Measurements from ENCODE around the gene MBD2.
"Not testable (repeated sequence)": the region's sequence is repeated elsewhere in the genome, so short reads cannot be mapped to it uniquely, and the experiment has no call there.

Gene MBD2, protein sequence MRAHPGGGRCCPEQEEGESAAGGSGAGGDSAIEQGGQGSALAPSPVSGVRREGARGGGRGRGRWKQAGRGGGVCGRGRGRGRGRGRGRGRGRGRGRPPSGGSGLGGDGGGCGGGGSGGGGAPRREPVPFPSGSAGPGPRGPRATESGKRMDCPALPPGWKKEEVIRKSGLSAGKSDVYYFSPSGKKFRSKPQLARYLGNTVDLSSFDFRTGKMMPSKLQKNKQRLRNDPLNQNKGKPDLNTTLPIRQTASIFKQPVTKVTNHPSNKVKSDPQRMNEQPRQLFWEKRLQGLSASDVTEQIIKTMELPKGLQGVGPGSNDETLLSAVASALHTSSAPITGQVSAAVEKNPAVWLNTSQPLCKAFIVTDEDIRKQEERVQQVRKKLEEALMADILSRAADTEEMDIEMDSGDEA

DNA sequence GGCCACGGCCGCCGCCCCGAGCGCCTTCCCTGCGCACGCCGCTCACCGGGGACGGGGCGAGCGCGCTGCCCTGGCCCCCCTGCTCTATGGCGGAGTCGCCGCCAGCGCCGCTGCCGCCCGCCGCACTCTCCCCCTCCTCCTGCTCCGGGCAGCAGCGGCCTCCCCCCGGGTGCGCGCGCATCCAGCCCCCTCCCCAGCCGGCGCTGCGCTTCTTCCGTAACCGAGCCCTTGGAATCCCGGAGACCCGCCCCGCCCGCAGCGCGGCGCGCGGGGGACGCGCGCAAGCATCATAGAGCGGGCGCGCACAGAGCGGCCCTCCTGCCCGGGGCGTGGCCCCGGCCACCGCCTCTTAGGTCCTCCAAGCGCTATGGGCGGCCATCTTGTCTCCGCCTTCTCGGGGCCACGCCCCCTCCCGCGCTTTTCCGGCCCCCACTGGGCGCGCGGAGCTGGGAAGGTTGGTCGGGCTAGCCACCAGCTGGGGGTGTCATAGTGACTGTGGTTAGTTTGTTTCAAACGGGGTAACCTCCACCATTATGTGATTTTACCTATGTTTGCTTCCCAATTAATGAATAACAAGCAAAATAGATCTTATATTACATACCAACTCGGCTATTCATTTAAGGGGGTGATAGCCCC lies at the start of gene MBD2:
Gene MBD2, minus strand, starts transcription at position 291 of the 636 bp plus-strand sequence. Its CDS starts 110 bp downstream, at position 181.
- DNase-seq: peak; percentile 95

DNA sequence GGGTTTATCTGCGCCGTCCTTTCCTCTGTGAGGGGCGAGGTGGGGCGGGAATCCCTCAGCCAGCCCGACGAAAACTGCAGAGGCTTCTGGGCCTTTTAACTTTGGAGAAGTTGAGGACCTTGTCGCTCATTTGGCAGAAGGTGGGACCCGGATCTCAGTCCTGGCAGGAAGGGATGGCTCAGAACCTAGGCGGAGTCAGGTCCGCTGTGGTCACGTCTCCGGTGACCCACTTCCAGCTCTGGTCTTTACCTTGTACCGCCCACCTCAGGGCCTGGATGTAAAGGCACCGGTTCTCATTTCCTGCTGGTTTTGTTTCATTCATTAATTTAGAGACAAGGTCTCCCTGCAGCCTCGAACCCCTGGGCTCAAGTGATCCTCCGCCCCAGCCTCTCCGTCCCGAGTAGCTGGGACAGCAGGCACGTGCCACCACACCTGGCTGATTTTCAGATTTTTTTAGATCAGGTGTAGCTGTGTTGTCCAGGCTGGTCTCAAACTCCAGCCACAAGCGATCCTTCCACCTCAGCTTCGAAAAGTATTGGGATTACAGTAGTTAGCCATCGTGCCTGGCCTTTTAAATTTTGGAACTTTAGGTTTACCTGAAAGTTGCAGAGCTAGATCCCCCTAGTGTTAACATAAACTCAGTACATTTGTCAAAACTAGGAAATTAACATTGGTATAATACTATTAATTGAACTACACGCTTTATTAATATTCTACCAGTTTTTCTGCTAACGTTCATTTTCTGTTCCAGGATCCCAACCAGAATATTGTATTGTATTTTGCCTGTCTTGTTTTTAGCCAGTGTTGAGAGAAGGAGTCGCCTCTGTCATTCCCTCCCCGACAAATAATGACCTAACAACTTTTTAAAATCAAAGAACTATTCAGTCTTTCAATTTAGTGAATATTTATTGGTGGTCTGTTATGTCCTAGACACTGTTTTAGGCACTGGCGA lies 45.7 kb upstream of the MBD2 start:
- DNase-seq: peak; percentile 46

DNA sequence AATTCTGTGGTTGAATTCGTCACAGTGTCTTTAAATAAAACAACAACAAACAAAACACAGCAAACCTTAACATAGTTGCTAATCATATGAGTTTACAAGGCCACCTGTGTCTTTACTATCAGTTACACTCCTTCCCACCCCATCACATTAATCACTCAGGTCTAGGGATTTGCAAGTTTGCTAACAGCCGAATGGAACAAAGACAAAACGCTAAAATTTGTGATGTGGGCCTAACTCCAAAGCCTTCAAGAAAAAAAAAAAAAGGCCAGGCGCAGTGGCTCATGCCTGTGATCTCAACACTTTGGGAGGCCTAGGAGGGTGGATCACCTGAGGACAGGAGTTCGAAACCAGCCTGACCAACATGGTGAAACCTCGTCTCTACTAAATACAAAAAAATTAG lies 44.3 kb upstream of the MBD2 start:
- no peak for DNase-seq

DNA sequence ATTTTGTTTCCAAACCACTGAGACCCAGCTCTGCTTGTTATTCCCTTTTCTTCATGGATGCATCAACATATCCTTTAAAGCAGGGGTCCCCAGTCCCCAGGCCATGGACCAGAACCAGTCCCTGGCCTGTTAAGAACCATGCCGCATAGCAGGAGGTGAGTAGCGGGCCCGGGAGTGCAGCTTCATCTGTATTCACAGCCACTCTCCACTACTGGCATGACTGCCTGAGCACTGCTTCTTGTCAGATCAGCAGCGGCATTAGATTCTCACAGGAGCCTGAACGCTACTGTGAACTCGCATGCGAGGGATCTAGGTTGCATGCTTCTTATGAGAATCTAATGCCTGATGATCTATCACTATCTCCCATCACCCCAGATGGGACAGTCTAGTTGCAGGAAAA lies 43.2 kb upstream of the MBD2 start:
- DNase-seq: no peak

DNA sequence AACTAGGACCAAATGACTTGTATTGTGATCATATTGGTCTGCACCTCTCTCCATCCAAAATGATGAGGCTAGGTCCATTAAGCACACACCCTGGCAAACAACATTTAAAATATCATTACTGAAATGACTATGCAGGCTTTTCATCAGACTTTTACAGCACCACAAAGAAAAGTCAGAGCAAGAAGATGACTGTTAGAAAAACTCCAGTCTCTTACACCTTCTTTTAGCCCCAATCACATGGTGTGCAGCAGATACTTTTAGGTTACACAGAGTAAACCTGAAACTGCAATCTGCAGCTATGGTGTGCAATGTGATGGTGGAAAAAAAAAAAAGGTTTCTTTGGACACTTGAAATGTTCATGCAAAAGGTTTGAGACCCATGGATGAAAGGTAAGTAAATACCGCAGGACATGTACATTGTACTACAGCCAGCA lies 39.5 kb upstream of the MBD2 start:
- no peak for DNase-seq

DNA sequence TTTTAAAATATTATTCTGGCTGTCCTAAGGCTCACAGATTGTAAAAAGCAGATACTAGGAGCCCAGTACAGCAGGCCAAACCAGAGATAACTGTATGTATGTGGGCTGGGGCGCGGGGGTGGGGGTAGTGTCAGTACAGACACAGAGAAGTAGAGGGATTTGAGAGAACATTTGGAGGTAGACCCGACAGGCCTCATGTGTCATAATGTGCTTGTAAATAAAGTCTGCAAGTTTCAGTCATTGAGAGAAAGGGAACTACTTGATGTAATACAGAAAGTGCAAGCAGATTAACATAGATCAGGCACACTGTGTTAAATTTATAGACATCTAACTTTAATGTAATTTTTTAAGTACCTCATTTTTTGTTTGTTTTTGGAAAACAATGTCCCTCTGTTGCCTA lies 37.4 kb upstream of the MBD2 start:
- DNase-seq: no peak

DNA sequence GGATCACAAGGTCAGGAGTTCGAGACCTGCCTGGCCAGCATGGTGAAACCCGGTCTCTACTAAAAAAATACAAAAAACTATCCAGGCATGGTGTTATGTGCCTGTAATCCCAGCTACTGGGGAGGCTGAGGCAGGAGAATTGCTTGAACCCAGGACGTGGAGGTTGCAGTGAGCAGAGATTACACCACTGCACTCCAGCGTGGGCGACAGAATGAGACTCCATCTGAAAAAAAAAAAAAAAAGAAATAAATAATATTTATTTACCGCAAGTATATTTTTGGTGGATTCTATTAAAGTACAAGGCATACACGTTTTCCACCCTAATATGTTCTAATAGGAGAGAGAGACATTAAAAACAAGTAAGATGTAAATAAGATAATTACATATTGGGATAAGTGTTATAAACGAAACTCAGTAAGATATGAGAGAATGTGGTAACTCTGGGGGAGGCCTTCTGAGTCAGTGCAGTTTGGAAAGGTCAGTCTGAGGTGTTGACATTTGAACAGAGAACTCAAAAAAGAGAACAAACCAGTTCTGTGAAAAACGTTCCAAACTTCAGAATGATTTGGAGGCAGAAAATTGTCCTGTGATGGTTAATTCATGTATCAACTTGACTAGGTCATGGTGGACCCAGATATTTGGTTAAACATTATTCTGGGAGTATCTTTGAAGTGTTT lies 36.1 kb upstream of the MBD2 start:
- no peak for DNase-seq

DNA sequence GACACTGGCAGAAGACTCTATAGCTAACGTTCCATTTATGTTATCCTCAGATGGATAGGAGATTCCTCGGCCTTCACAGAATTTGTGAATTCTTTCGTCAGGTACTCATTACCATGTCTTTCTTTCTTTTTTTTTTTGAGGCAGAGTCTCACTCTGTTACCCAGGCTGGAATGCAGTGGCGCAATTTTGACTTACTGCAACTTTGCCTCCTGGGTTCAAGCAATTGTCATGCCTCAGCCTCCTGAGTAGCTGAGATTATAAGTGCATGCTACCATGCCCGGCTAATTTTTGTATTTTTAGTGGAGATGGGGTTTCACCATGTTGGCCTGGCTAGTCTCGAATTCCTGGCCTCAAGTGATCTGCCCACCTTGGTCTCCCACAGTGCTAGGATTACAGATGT lies 33.3 kb upstream of the MBD2 start:
- DNase-seq: not testable (repeated sequence)

DNA sequence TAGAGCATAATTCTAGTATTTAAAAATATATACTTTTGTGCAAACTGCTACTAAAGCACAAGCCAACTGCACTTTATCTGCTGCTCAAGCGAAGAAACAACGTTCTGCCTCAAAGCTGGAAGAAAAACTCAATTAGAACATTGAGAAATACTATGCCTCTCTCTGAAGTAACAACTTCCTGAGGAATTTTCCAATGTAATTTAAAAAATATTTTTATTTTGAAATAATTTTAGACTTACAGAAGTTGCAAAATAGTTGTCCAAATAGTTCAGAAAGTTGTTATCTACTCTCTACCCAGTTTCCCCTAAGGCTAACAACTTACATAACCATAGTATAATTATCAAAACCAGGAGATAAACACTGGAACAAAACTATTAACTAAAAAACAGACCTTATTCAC lies 32.5 kb upstream of the MBD2 start:
- DNase-seq: no peak

DNA sequence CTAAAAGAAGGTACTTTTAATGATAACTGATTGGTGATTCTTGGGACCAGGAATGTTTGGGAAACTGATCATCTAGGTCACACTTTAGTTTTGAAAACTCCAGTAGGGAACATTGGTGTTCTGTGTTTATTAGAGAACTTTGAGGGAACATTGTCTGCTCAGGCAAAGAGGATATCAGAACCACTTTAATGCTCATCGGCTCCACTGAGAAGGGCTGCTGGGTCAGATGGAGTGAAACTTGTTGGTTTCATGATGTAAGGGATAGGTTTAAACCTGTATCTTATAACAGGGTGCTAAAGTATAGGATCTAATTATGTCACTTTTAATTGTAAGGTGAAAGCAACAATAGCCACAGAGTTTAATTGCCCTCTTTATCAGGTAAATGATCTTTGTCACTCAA lies 30.7 kb upstream of the MBD2 start:
- no peak for DNase-seq

DNA sequence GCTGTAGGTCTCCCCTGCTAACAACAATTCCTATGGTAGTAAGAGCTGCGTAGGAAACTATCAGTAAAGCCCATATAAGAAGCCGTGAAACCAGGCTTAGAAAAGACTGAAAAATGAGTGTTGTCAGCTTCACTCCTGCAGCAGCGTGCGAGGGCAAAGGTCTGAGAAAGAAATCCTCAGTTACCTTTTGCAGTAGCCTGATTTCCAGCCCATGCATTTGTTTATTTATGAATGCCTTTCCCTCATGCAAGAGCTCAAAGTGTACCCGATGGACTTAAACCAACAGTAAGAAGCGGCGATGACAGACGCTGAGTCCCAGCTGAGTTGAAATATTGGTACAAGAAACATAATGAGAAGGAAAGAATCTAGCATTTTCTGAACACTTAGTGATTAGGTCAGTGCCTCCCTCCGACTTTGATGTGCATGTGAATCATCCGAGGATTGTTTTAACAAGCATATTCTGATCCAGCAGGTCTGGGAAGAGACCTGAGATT lies 29.8 kb upstream of the MBD2 start:
- DNase-seq: no peak

DNA sequence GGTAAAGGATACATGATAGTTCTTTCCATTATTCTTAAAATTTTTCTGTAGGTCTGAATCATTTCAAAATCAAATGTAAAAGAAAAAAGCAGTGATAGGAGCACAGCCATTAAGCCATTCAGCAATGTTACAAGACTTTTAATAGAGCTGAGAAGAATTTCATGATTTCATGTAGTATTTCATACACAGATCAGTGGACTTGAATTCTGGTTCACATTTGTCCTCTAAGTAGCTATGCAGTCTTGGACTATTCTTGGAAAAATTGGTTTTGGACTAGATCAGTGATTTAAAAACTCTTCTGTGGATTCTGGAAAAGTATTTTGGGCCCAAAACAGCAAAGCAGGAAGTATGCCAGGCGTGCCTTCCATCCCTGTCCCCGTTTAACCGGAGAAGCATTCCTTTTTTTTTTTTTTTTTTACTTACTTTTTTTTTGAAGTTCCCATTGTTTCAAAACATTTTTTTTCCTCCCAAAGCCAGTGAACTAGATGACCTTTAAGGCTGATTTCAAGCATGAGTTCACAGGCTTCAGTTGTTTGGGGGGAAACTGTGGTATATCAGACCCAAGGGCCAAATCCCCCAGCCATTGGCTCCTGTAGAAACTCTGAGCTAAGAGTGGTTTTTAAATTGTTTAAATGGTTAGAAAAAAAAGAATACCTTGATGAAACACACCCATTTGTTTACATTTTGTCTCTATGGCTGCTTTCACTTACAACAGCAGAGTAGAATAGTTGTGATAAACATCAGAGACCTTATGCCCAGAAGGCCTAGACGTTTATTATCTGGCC lies 27.3 kb upstream of the MBD2 start:
- no peak for DNase-seq

DNA sequence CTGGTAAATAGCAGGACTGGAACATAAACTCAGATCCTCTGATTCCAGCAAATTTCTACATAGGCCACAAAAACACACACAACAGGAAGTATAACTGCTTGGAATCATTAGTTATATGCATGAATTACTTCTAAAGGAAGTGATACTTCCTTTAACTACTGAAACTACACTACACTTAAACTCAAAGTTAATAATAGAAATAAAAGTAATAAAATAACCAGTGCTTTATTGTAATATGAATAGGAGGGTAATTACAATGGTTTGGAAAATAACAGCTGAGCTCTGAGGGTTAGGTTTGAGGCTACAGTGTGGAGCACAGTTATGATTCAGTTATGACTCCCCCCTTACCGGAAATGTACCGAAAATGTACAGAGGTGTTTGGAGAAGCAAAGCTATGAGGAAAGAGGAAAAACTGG lies 26.4 kb upstream of the MBD2 start:
- no peak for DNase-seq

DNA sequence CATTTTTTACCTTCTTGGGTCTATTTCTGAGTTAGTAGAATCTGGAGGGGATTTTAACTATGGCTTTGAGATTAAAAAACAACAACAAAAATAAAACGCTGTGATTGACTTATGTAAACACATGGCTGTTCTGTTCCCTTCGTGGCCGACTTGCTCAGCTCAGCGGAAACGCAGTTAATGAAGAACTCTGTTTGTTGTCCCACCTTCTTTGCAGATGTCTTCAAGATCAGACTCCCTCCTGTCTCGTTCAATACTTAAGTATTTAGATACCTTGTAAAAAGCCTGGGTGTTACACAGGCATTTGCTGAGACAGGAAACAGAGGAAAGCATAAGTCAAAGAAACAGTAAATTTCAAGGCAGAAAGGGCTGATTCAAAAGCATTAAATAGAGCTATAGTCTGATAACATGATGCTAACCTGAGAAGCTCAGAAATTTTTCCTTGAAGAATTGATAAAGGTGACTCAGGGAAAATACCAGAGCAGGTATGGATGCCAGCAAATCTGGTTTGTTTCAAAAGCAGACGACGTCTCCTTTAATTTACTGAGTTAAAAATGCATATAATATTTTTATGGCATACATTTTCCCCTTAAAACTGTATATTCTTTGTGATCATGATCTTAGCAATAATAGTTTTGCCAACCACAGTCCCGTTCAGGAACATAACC lies 23.2 kb upstream of the MBD2 start:
- no peak for DNase-seq

DNA sequence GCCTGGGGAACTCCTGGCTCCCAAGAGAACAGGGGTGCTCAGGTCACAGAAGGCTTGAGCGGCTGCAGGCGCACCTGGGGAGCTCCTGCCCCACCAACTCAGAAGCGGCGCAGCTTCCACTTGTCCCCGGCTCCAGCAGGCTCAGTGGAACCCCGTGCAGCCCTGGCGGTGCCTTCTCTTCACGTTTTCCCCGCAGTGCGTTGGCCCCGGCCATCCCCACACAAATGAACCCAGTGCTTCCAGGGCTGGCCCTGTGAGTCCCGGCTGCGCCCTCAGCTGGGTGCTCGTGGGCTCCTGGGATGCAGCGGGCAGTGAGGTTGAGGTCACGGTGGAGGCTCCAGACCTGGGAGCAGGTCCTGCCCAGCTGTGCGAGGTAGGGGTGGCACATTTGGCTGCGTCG lies 17.9 kb upstream of the MBD2 start:
- no peak for DNase-seq

DNA sequence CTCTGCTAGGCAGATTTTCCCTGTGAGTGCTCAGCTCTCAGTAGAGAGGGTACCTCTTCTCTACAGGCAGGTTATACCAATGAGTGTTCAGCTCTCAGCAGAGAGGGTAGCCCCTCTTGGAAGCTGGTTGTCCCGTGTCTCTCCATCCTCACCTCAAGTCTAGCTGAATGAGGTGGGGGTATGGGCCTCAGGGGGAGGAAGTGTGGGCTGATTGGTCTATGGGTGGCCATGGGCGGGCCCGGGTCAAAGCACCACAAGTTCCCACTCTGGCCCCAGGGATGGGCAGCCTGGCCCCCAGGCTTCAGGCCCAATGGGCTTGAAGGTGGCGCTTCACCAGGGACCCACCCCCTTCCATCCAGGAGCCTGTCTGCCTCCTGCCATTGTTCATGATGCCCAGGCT lies 17.0 kb upstream of the MBD2 start:
- no peak for DNase-seq

DNA sequence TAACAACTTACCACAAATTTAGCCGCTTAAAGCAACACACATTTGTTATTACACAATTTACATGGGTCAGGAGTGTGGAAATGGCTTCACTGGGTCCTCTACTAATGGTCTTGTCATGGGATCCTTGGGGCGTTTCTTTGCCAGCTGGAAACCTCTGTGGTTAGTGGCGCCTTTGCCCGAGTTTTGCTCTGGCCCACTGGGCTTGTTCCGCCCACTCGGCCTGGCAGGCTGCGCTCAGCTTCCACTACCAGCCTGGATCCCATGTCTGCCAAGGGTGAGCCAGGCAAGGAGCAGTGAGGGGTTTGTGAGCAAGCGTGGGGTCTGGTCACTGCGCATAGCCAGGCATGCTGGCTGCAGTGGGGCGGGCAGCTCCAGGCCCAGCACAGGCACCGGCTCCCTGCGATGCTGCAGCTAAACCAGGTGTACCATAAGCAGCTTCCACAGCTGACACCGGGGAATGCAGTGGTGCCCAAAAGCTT lies 16.2 kb upstream of the MBD2 start:
- no peak for DNase-seq

DNA sequence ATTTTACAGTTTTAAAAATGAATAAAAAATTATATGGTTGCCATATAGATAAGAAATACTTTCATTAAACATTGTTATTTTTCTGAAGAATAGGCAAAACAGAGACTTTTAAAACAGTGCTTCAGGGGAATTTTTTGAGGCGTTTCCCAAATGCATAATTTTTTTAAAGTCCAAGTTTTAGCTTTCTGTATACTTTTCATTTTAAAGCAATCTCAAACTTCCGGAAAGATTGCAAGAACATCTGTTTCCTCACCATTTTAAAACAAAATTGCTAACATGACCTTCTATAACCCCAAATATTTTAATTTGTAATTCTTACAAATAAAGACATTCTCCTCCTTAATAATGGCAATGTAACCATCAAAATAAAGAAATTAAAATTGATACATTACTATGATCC lies 15.1 kb upstream of the MBD2 start:
- no peak for DNase-seq

DNA sequence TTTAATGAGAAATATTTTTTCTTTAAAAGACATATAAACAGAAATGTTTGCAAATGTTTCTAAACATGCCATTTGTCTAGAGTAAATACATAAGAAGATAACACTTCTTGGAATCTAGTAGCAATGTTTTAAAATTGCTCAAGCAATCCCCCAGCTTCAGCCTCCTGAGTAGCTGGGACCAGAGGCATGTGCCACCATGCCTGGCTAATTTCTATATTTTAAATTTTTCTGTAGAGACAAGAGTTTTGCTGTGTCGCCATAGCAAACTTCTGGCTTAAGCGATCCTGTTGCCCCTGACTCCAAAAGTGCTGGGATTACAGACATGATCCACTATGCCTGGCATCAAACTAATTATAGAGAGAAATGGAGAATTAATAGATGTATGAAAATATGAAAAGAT lies 14.6 kb upstream of the MBD2 start:
- DNase-seq: no peak

DNA sequence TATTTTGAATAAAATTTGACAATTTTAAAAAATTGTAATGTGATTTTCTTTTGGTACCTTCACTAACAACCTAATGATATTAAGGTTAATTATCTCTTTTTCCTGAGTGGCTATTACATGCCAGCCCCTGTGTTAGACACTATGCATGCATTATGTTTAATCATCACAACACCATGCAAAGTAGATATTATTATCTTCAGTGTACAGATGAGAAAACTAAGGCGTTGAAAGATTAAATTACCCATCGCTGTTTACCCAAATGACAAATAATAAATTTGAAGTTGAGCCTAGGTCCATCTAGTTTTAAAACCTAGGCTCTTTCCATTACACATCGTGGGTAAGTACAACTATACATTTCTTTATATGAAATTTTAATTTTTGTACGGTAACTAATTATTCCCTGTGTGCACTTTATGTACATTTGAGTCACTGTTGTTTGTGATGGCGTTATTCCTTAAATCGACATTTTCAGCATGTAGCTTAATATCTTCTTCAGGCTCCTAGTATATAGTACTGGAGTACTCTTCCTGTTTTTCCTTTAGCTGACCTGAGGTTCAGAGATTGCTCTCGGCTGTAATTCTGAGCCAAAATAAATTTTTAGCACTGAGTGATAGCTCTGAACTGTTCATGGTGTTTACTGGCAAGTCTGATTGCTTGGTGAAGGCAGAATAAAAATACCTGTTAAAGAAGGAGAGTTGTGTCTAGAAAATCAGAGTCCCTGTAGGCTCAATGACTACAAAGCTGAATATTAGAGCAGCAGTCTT lies 13.9 kb upstream of the MBD2 start:
- no peak for DNase-seq

All from activated CD8-positive, alpha-beta memory T cell treated with anti-CD3 and anti-CD28 coated beads, Interleukin-2, amount 50 U/mL, for 4 hours (primary cell).